K562 (cell line): ENCODE measurements around the gene CTDSPL.

Experiments used
- CTCF ChIP-seq, 3 experiments: IDR thresholded peaks in 2 of 3; conservative IDR thresholded peaks in 1 of 3; 2 replicates each; pipeline ENCODE4 v1.5.1; 2011 to 2012; ENCODE audit warnings: low read length in 3 of 3, mild to moderate bottlenecking in 3 of 3, control low read depth in 2 of 3, improper control_type of control experiment in 1 of 3, inconsistent platforms in 1 of 3, low read depth in 1 of 3, mixed read lengths in 1 of 3, moderate library complexity in 1 of 3; ENCODE audit not compliant: insufficient read depth in 2 of 3
- SMAD1 ChIP-seq: fragments of 150-350 bp; IDR thresholded peaks from 2 replicates; pipeline ENCODE4 v1.6.1; 2014; ENCODE audit warnings: low read length, low read depth; ENCODE audit not compliant: partially characterized antibody
- ZNF24 ChIP-seq: fragments of 450-650 bp; IDR thresholded peaks from 2 replicates; pipeline ENCODE4 v1.6.1; 2016

- TF ChIP-seq SMAD1: no peak
- no peak for TF ChIP-seq CTCF (IDR thresholded peaks at IDR 0.05 in 2 of 3, conservative IDR thresholded peaks at IDR 0.05 in 1 of 3; ENCODE audit: insufficient read depth in 2 of 3, low read depth in 1 of 3, low read length in 3 of 3)
- TF ChIP-seq ZNF24: no peak
Observed at GRCh38 chr3:37963016-37963415, 101.3 kb downstream of the CTDSPL start.
